ENCODE measurements around the gene POLR3F.

DNA sequence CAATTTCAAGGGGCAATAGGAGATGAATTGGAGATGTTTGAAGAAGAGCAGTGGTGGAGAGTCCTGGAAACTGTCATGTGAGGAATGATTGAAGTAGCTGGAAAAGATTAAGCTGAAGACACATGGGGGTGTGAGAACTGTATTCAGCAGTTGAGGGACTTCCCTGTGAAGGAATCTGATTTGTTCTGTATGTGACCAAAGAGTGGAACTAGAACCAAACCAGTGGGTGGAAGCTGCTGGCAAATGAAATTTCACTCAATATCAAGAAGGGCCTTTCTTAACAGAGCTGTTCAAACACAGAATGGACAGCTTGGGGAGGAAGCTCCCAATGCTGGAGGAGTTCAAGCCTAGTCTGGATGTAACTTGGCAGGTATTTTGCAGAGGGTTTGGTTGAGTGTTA is 61.9 kb downstream of the POLR3F start:
- TF ChIP-seq CTCF (tag by site-specific recombination; IDR thresholded peaks at IDR 0.05), result no peak
- no peak for TF ChIP-seq ZNF341 (tag by site-specific recombination; IDR thresholded peaks at IDR 0.05; ENCODE audit: low read depth)
- TF ChIP-seq ZNF596 (tag by site-specific recombination; IDR thresholded peaks at IDR 0.05), result no peak
- no peak for TF ChIP-seq HOXA7 (CRISPR knock-in tag; IDR thresholded peaks at IDR 0.05; ENCODE audit: borderline replicate concordance)
- TF ChIP-seq ZFP37 (tag by site-specific recombination; IDR thresholded peaks at IDR 0.05), result no peak
- TF ChIP-seq WT1 (tag by site-specific recombination; IDR thresholded peaks at IDR 0.05), result no peak
- no peak for TF ChIP-seq ZNF621 (tag by site-specific recombination; IDR thresholded peaks at IDR 0.05)
- no peak for TF ChIP-seq ZNF600 (tag by site-specific recombination; IDR thresholded peaks at IDR 0.05)
- no peak for TF ChIP-seq ATF2 (tag by site-specific recombination; IDR thresholded peaks at IDR 0.05; ENCODE audit: low read depth)
- TF ChIP-seq, protein P1, sequence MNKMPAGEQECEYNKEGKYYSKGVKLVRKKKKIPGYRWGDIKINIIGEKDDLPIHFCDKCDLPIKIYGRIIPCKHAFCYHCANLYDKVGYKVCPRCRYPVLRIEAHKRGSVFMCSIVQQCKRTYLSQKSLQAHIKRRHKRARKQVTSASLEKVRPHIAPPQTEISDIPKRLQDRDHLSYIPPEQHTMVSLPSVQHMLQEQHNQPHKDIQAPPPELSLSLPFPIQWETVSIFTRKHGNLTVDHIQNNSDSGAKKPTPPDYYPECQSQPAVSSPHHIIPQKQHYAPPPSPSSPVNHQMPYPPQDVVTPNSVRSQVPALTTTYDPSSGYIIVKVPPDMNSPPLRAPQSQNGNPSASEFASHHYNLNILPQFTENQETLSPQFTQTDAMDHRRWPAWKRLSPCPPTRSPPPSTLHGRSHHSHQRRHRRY (tag by site-specific recombination; IDR thresholded peaks at IDR 0.05), result no peak
- no peak for TF ChIP-seq YY1 (tag by site-specific recombination; IDR thresholded peaks at IDR 0.05)
- no peak for TF ChIP-seq ZNF830 (tag by site-specific recombination; IDR thresholded peaks at IDR 0.05; ENCODE audit: low read depth)
- TF ChIP-seq ZNF433 (tag by site-specific recombination; IDR thresholded peaks at IDR 0.05; ENCODE audit: low read depth), result no peak
